Measurements from ENCODE around the gene CMTM8. TPM values are rescaled to one million over a fixed set of nuclear protein-coding genes. Genes with fewer than 3 reads are reported as not detected.

CMTM8 gene
- total RNA-seq, 1 donor from 2014 or later = 1.6 TPM

DNA sequence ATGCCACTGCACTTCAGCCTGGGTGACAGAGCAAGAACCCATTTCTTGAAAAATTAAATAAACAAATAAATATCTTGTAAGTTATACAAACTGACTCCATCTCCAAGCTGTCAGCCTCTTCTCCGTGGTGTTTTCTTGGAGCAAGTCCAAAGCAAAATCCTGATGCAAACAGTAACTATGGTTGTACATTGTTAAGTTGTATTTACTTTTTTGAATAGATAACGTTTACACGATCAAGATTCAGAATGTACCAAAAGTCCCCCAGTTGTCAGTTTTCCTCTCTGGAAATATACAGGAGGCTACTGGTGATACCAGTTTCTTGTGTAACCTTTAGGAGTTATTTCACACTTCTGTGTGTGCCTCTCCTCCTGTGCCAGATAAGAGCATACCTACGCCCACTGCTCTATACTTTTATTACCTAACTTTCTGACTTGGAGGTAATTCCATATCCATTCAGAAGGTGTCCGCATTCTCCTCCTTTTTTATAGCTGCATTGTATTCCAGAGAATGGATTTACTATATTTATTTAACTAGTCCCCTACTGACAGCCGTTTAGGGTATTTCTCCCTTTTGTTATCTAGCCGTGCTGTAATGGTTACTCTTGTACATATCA, 167.3 kb downstream of the CMTM8 start:
- DNase-seq (ENCODE audit: low read depth in 2 of 2) = peak in 1 of 2 donors; percentile 25

DNA sequence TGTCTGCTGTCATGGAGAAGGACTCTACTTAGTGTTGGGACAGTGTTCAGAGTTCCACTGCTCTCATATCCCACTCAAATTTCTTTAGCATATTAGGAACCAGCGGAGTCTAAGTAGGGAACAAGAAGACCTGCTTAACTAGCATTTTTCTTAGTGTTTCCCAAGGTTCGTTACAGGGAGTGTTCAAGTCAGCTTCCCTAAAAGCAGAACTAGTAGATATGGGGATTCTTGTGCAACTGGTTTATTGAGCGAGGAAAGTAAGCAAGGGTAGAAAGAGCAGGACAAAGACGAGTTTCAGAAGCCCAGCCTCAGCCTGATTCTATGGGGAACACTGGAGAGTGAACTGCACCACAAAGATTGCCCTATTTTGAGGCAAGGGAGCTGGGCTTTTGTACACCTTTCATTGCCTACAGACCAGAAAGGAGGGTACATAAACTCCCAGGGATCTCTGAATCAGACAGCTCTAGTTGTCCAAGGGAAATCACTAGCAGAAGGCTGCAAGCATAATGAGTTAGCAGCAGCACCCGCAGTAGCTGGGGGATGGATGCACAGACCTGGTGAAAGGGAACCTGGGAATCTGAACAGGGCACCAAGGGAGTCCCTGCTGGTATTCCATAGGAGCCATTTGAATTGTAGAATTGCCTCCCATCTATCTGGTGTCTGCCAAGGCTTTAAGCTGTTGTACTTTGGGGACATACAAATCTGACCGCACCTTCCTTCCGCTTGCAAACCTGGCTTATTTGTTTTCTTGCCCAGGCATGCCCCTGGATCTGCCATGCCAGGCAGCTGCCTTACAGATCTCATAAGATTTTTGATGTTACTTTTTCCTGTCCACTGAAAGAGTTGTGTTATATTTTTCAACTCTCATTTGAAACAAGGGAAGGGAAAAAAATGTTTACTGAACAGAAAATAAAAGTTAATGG, 168.3 kb downstream of the CMTM8 start:
- no peak for DNase-seq (ENCODE audit: low read depth in 2 of 2)

DNA sequence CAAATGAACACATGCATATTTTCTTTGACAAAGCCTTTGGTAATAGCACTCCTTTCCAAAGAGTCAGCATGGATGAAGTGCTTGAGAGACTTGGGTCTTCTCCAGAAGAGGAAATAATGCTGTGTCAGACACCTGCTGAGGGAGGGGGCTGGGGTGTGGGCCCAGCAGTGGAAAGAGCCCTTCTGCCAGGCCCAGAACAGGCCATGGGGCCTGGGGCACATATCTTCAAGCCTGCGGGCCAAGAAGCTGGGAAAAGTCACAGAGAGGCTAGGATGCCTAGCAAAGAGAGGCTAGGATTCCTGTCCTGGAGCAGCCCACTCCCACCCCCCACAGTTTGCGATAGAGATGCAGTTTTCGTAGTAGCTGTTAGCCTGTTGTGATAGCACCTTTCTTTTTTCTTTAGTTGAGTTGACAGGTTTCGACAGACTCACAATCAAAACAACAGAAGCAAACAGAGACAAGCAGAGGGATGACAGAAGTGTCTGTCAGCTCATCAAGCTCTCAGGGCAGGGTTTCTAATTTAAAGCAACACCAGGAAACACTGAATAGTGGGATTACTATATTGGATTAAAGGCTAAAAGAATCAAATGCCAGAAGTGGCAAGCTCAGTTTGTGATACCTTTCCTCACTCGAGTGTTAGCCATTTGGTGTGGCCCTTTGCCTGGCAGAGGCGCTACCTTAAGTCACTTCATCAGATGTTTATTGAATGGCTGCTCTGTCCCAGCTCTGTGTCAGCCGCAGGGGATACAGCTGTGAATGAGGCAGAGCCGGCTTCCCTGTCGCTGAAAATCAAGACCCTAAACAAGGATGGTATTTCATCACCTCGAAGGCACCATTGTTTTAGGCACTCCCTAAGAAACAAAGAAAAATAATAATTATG, 172.1 kb downstream of the CMTM8 start:
- DNase-seq (ENCODE audit: low read depth in 2 of 2) = no peak

DNA sequence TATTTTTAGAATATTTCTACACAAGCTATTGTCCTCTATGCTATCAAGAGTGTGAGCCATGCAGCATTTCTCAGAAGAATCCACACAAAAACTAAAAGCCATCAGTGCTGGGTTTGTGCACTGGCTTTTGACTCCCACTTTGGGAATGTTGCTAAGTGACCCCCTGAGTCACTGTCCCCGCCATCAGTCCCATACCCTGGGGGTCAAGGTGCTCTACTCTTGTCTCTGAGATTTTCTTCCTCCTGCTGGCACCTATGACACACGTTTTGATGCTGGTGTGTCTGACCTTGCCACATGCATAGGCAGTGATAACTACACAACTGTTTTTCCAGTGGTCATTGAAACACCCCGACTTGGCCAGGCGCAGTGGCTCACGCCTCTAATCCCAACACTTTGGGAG, 173.0 kb downstream of the CMTM8 start:
- no peak for DNase-seq (ENCODE audit: low read depth in 2 of 2)

DNA sequence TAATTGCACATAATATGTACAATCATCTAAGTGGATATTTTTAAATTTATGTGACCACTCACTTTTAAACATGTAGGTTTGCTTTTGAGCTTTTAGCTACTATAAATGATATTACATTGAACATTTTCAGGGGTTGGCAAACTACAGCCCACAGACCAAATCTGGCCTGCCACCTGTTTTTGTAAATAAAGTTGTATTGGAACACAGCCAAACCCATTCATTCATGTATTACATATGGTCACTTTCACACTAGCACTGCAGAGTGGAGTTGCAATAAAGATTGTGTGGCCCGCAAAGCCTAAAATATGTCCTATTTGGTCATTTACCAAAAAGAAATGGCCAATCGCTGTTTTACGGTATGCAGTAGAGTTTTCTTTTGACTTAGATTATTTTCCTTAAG, 174.4 kb downstream of the CMTM8 start:
- peak; percentile 41 to 52 for DNase-seq (ENCODE audit: low read depth in 2 of 2)

DNA sequence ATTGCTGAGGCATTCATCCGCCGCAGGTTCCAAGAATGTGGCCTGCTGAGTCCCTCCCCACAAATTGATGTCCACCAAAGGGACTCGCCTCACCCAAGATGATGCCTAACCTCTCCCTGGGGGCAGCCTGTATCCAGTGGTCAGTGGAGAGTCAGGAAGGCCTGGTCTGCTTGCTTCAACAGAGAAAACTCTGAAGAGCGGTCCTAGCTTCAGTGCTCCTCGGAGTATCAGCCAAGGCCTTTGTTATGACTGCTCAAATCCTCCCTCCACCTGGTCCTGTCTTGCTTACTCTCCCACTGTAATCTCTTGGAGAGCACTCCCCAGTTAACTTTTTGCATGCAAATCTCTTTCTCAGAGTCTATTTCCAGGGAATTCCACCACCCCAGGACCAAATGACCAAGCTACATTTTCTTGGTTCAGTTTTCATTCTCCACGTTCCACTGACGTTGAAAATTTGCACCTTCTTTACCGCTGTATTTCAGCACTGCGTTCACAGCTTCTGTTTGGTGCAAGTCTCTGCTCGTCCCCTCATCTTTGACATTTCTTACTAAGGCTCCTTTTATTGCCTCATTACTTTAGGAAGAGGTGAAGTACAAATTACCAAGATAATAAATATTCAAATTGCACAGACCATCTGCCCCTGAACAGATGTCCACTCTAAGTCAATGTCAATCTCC, 175.5 kb downstream of the CMTM8 start:
- DNase-seq (ENCODE audit: low read depth in 2 of 2) = no peak

DNA sequence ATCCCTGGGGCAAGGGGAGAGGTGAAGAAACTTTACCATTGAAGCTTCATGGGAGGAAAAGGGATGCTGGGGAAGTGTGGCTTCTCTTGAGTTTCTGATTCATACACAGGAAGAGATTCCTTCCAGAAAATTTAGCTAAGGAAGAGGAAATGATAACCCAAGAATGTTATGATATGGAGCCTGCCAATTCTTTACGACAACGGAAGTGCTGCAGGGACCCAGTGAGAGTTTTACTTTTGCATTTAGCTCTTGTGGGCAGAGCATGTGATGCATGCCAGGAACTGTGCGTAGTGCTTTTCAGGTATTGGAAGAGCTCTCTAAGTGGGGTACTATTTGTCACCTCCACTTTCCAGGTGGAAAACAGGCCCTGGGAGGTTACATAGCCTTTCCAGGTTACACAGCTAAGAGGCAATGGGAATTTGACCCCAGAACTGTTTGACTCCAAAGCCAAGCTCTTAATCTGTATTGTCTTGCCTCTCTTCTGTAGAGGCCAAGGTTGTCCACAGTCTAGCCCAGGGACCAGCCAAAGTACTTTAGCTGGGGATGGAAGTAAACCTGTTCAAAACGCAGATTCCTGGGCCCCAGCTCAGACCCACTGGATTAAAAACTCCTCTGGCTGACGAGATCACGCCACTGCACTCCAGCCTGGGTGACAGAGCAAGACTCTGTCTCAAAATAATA, 176.2 kb downstream of the CMTM8 start:
- peak; percentile 49 to 93 for DNase-seq (ENCODE audit: low read depth in 2 of 2)

DNA sequence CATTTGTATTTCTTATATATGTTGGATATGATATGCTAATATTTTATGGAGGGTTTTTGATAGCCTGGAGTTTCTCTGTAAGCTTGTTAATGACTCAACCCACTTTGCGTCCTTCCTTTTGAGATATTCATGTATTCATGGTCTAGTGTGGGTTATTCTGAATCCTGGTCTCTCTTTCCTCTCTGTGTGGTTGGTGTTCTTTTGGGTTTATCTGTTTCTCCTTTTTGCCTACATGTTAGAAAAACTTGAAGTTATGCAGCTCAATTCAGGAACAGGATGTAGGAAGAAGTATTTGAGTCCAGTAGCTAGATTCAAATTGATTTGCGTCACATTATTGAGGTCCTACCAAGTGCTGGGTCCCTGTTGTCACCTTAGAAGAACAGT, 181.3 kb downstream of the CMTM8 start:
- peak in 1 of 2 donors; percentile 37 for DNase-seq (ENCODE audit: low read depth in 2 of 2)

Other genes starting within 250 kb of the CMTM8 start
- gene GPD1L, start 132.1 kb upstream of the CMTM8 start, total RNA-seq = 8.9 and 12.9 TPM in 2 replicates
- 17.4 and 24.6 TPM in 2 replicates for gene CMTM7, start 153.2 kb downstream of the CMTM8 start, total RNA-seq